DOHH2 (cell line): ENCODE data around the gene STOML2.

Experiments used
- EZH2phosphoT487 ChIP-seq: fragments of 200-600 bp; sonication (generic); IDR thresholded peaks from 2 replicates; pipeline ENCODE4 v1.6.1; 2017; ENCODE audit warnings: borderline replicate concordance, mild to moderate bottlenecking, antibody characterized with exemption, low read length, moderate library complexity, mixed read lengths
- TF ChIP-seq, protein P1 (sequence below): fragments of 200-600 bp; sonication (generic); IDR thresholded peaks from one replicate; pipeline ENCODE4 v1.5.1; 2014; ENCODE audit warnings: antibody characterized with exemption, mild to moderate bottlenecking, low read depth, low read length; ENCODE audit not compliant: poor library complexity, severe bottlenecking

DNA sequence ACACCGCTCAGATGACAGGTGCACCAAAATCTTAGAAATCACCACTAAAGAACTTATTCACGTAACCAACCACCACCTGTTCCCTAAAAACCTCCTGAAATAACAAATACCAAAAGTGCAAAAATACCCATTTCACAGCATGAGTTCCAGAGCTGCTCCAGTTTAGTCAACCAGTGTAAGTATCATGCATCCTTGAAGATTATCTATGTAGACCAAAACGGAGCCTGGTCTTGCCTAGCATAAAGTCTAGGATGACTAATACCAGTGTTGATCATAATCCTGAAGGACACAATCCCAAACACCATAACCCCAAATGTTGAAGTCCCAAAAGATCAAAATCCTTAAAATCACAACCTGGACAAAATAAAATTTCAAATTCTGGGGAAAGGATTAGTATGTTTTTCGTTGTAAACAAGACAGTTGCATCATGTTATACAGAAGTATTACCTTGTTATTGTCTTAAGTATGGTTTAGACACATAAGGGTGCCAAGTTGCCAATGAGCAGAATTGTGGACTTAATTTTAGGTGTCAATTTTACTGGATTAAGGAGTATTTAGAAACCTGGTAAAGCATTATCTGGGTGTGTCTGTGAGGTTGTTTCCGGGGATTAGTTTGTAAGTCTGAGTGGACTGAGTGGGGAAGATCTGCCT is 48.6 kb downstream of the STOML2 start:
- TF ChIP-seq, protein P1, sequence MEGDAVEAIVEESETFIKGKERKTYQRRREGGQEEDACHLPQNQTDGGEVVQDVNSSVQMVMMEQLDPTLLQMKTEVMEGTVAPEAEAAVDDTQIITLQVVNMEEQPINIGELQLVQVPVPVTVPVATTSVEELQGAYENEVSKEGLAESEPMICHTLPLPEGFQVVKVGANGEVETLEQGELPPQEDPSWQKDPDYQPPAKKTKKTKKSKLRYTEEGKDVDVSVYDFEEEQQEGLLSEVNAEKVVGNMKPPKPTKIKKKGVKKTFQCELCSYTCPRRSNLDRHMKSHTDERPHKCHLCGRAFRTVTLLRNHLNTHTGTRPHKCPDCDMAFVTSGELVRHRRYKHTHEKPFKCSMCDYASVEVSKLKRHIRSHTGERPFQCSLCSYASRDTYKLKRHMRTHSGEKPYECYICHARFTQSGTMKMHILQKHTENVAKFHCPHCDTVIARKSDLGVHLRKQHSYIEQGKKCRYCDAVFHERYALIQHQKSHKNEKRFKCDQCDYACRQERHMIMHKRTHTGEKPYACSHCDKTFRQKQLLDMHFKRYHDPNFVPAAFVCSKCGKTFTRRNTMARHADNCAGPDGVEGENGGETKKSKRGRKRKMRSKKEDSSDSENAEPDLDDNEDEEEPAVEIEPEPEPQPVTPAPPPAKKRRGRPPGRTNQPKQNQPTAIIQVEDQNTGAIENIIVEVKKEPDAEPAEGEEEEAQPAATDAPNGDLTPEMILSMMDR, result no peak
- no peak for TF ChIP-seq EZH2phosphoT487
